Activated CD4-positive, alpha-beta T cell treated with anti-CD3 and anti-CD28 coated beads, Interleukin-2, amount 50 U/mL, for 48 hours (primary cell): Measurements from ENCODE around the gene KCTD17.

Experiments
- DNase-seq, 2 experiments: peaks; one replicate each; pipeline ENCODE4 v3.0.0-alpha.2; 2020

The KCTD17 gene

GRCh38 chr22:37051391-37052385 lies at the start of gene KCTD17:
TSS of gene KCTD17 (plus strand) at chr22:37051742. CDS start at chr22:37051761, 19 bp downstream.
- DNase-seq: peak; percentile 79 to 82

- no peak for DNase-seq
Measured at GRCh38 chr22:37001826-37002225, 49.7 kb upstream of the KCTD17 start.

- no peak for DNase-seq
Measured at GRCh38 chr22:37002633-37003032, 48.9 kb upstream of the KCTD17 start.

GRCh38 chr22:37007651-37008050 lies 43.9 kb upstream of the KCTD17 start:
- no peak for DNase-seq

- DNase-seq: no peak
Measured at GRCh38 chr22:37008365-37008764, 43.2 kb upstream of the KCTD17 start.

- no peak for DNase-seq
Measured at GRCh38 chr22:37009490-37009889, 42.1 kb upstream of the KCTD17 start.

- DNase-seq: no peak
Measured at GRCh38 chr22:37010174-37010573, 41.4 kb upstream of the KCTD17 start.

GRCh38 chr22:37010976-37011375 lies 40.6 kb upstream of the KCTD17 start:
- no peak for DNase-seq

GRCh38 chr22:37011472-37011871 lies 40.1 kb upstream of the KCTD17 start:
- no peak for DNase-seq

GRCh38 chr22:37012262-37012904 lies 39.2 kb upstream of the KCTD17 start:
- DNase-seq: no peak

GRCh38 chr22:37012956-37013355 lies 38.6 kb upstream of the KCTD17 start:
- DNase-seq: no peak

- no peak for DNase-seq
Measured at GRCh38 chr22:37014415-37014806, 37.1 kb upstream of the KCTD17 start.

- DNase-seq: no peak
Measured at GRCh38 chr22:37014835-37015586, 36.5 kb upstream of the KCTD17 start.

- DNase-seq: no peak
Measured at GRCh38 chr22:37015587-37015878, 36.0 kb upstream of the KCTD17 start.

- DNase-seq: no peak
Measured at GRCh38 chr22:37016134-37016910, 35.2 kb upstream of the KCTD17 start.

GRCh38 chr22:37017356-37017755 lies 34.2 kb upstream of the KCTD17 start:
- no peak for DNase-seq

GRCh38 chr22:37018086-37018814 lies 33.3 kb upstream of the KCTD17 start:
- no peak for DNase-seq

- no peak for DNase-seq
Measured at GRCh38 chr22:37018815-37019308, 32.7 kb upstream of the KCTD17 start.

GRCh38 chr22:37019309-37020191 lies 32.0 kb upstream of the KCTD17 start, which contains the start of the genes MPST and TST:
TSS of gene MPST (plus strand) at chr22:37019742. CDS start at chr22:37019837, 95 bp downstream.
TSS of gene TST (minus strand) at chr22:37019447. CDS start at chr22:37018732, 715 bp downstream.
- DNase-seq: peak; percentile 49 to 58

- DNase-seq: no peak
Measured at GRCh38 chr22:37020192-37020479, 31.4 kb upstream of the KCTD17 start.

- DNase-seq: no peak
Measured at GRCh38 chr22:37021041-37021440, 30.5 kb upstream of the KCTD17 start.
